Activated T-helper 2 cell treated with anti-CD3 and anti-CD28 coated beads, Interferon-gamma antibody, Interleukin-2, Interleukin-4, amounts not matched to agents 10 μg/mL and 5 μg/mL and 100 μg/mL, durations not matched to agents 14 hours and 24 hours and 36 hours (primary cell): ENCODE data around the gene AGAP1. TPM values are rescaled to one million over a fixed set of nuclear protein-coding genes. Genes with fewer than 3 reads are reported as not detected.
"Not testable (repeated sequence)": the region's sequence is repeated elsewhere in the genome, so short reads cannot be mapped to it uniquely, and the experiment has no call there.

Experiments used
- DNase-seq: peaks from one replicate; pipeline ENCODE4 v3.0.0; 2021; ENCODE audit warnings: low spot score
- H3K27ac Mint-ChIP-seq: one replicate; pipeline ENCODE4 v1.8.0; 2021; ENCODE audit warnings: mixed read lengths
- H3K27me3 Mint-ChIP-seq: one replicate; pipeline ENCODE4 v1.8.0; 2021; ENCODE audit warnings: low read depth, mixed read lengths
- H3K36me3 Mint-ChIP-seq: one replicate; pipeline ENCODE4 v1.8.0; 2021; ENCODE audit warnings: low read depth, mixed read lengths
- H3K4me1 Mint-ChIP-seq: one replicate; pipeline ENCODE4 v1.8.0; 2021; ENCODE audit warnings: low read depth, mixed read lengths
- H3K4me3 Mint-ChIP-seq: one replicate; pipeline ENCODE4 v1.8.0; 2021; ENCODE audit warnings: low read depth, mild to moderate bottlenecking, moderate library complexity, mixed read lengths
- H3K9me3 Mint-ChIP-seq: one replicate; pipeline ENCODE4 v1.8.0; 2021; ENCODE audit warnings: mixed read lengths
- intact Hi-C: fragments of 100-400 bp; cut with micrococcal nuclease; formaldehyde crosslinking; loops from one replicate; pipeline ENCODE4 v1.15.1; 2023
- total RNA-seq: library from RNA; stranded (reverse); gene quantifications from 2 replicates; pipeline ENCODE4 v1.2.3, GENCODE V29; 2022

Gene AGAP1
- total RNA-seq, 1 donor from 2014 or later = 1.8 TPM

GRCh38 chr2:236080412-236080811, 586.6 kb downstream of the AGAP1 start:
- no peaks in the 10 kb centered on the region for H3K36me3 Mint-ChIP-seq
- H3K4me1 Mint-ChIP-seq = no peaks in the 10 kb centered on the region
- intact Hi-C loops = no loop called here
- H3K4me3 Mint-ChIP-seq = no peak overlapping the region
- no peak overlapping the region for H3K27ac Mint-ChIP-seq
- no peaks in the 10 kb centered on the region for H3K9me3 Mint-ChIP-seq
- H3K27me3 Mint-ChIP-seq = peaks cover 1% of the 10 kb centered on the region
- no peak for DNase-seq

- Mint-ChIP-seq H3K27ac (no peak overlapping the region), H3K36me3 (no peaks in the 10 kb centered on the region), H3K4me1 (no peaks in the 10 kb centered on the region), H3K9me3 (no peaks in the 10 kb centered on the region), H3K4me3 (no peak overlapping the region), H3K27me3 (peaks cover 1% of the 10 kb centered on the region)
- DNase-seq = no peak
- intact Hi-C loops = no loop called here
These were observed 587.3 kb downstream of the AGAP1 start for GRCh38 chr2:236081171-236081570.

GRCh38 chr2:236082061-236082460, 588.2 kb downstream of the AGAP1 start:
- peaks cover 1% of the 10 kb centered on the region for H3K27me3 Mint-ChIP-seq
- H3K27ac Mint-ChIP-seq = no peak overlapping the region
- intact Hi-C loops = no loop called here
- H3K4me3 Mint-ChIP-seq = no peak overlapping the region
- no peaks in the 10 kb centered on the region for H3K4me1 Mint-ChIP-seq
- H3K9me3 Mint-ChIP-seq = no peaks in the 10 kb centered on the region
- H3K36me3 Mint-ChIP-seq = no peaks in the 10 kb centered on the region
- no peak for DNase-seq

GRCh38 chr2:236083934-236084333, 590.1 kb downstream of the AGAP1 start:
- Mint-ChIP-seq H3K9me3 (no peaks in the 10 kb centered on the region), H3K4me1 (no peaks in the 10 kb centered on the region), H3K27me3 (peaks cover 1% of the 10 kb centered on the region), H3K4me3 (no peak overlapping the region), H3K27ac (no peak overlapping the region), H3K36me3 (no peaks in the 10 kb centered on the region)
- intact Hi-C loops = no loop called here
- DNase-seq = no peak

GRCh38 chr2:236085211-236085610, 591.4 kb downstream of the AGAP1 start:
- intact Hi-C loops = no loop called here
- Mint-ChIP-seq H3K27ac (no peak overlapping the region), H3K9me3 (no peaks in the 10 kb centered on the region), H3K36me3 (no peaks in the 10 kb centered on the region), H3K4me3 (no peak overlapping the region), H3K27me3 (peaks cover 1% of the 10 kb centered on the region), H3K4me1 (no peaks in the 10 kb centered on the region)
- DNase-seq = no peak

- Mint-ChIP-seq H3K27ac (no peak overlapping the region), H3K4me1 (no peaks in the 10 kb centered on the region), H3K4me3 (no peak overlapping the region), H3K36me3 (no peaks in the 10 kb centered on the region), H3K9me3 (no peaks in the 10 kb centered on the region), H3K27me3 (peaks cover 1% of the 10 kb centered on the region)
- intact Hi-C loops = no loop called here
- DNase-seq = no peak
These were observed 591.8 kb downstream of the AGAP1 start for GRCh38 chr2:236085647-236086046.

- no peaks in the 10 kb centered on the region for H3K36me3 Mint-ChIP-seq
- H3K4me3 Mint-ChIP-seq = no peak overlapping the region
- peaks cover 1% of the 10 kb centered on the region for H3K27me3 Mint-ChIP-seq
- no peak overlapping the region for H3K27ac Mint-ChIP-seq
- H3K4me1 Mint-ChIP-seq = no peaks in the 10 kb centered on the region
- no peaks in the 10 kb centered on the region for H3K9me3 Mint-ChIP-seq
- DNase-seq = no peak
- intact Hi-C loops = no loop called here
These were observed 592.6 kb downstream of the AGAP1 start for GRCh38 chr2:236086403-236086970.

- intact Hi-C loops = no loop called here
These were observed 593.2 kb downstream of the AGAP1 start for GRCh38 chr2:236086971-236087465.

GRCh38 chr2:236088368-236089057, 594.7 kb downstream of the AGAP1 start:
- Mint-ChIP-seq H3K27ac (no peak overlapping the region), H3K4me1 (no peaks in the 10 kb centered on the region), H3K9me3 (no peaks in the 10 kb centered on the region), H3K4me3 (no peak overlapping the region), H3K27me3 (peaks cover 1% of the 10 kb centered on the region), H3K36me3 (no peaks in the 10 kb centered on the region)
- no peak for DNase-seq
- intact Hi-C loops = no loop called here

More at GRCh38 chr2:236086971-236087465, 593.2 kb downstream of the AGAP1 start:
- Mint-ChIP-seq H3K36me3 (no peaks in the 10 kb centered on the region), H3K4me3 (no peak overlapping the region), H3K27me3 (peaks cover 1% of the 10 kb centered on the region), H3K4me1 (no peaks in the 10 kb centered on the region), H3K9me3 (no peaks in the 10 kb centered on the region), H3K27ac (no peak overlapping the region)
- DNase-seq = no peak

- DNase-seq = no peak
- intact Hi-C loops = no loop called here
- Mint-ChIP-seq H3K27ac (no peak overlapping the region), H3K9me3 (no peaks in the 10 kb centered on the region), H3K4me3 (no peak overlapping the region), H3K4me1 (no peaks in the 10 kb centered on the region), H3K36me3 (no peaks in the 10 kb centered on the region), H3K27me3 (no peaks in the 10 kb centered on the region)
These were observed 595.6 kb downstream of the AGAP1 start for GRCh38 chr2:236089271-236090026.

GRCh38 chr2:236090027-236090382, 596.2 kb downstream of the AGAP1 start:
- no peak for DNase-seq
- H3K27ac Mint-ChIP-seq = no peak overlapping the region
- H3K36me3 Mint-ChIP-seq = no peaks in the 10 kb centered on the region
- no peaks in the 10 kb centered on the region for H3K4me1 Mint-ChIP-seq
- no peaks in the 10 kb centered on the region for H3K27me3 Mint-ChIP-seq
- no peak overlapping the region for H3K4me3 Mint-ChIP-seq
- intact Hi-C loops = no loop called here
- no peaks in the 10 kb centered on the region for H3K9me3 Mint-ChIP-seq

- intact Hi-C loops, H3K9me3 Mint-ChIP-seq, DNase-seq, H3K27me3 Mint-ChIP-seq, H3K27ac Mint-ChIP-seq, H3K4me1 Mint-ChIP-seq, H3K36me3 Mint-ChIP-seq, H3K4me3 Mint-ChIP-seq: not testable (repeated sequence)
These were observed 597.0 kb downstream of the AGAP1 start for GRCh38 chr2:236090826-236091225.

- no peaks in the 10 kb centered on the region for H3K4me1 Mint-ChIP-seq
- intact Hi-C loops = no loop called here
- DNase-seq = no peak
- H3K27me3 Mint-ChIP-seq = no peaks in the 10 kb centered on the region
- no peak overlapping the region for H3K27ac Mint-ChIP-seq
- H3K9me3 Mint-ChIP-seq = no peaks in the 10 kb centered on the region
- H3K4me3 Mint-ChIP-seq = no peak overlapping the region
- H3K36me3 Mint-ChIP-seq = no peaks in the 10 kb centered on the region
These were observed 598.9 kb downstream of the AGAP1 start for GRCh38 chr2:236092714-236093113.
